Heart right ventricle (tissue), 16 donors: ENCODE measurements around the gene RNF41. TPM values are rescaled to one million over a fixed set of nuclear protein-coding genes. Genes with fewer than 3 reads are reported as not detected.
A peak's percentile ranks its signal among the peaks of the same experiment; 100 is the strongest.

ENCODE experiments used
- ATAC-seq, 8 donors: fragments of 200-7000 bp; cut with Tn5 transposase; one replicate each; pipeline ENCODE4 v1.9.1; 2020; ENCODE audit warnings: mild to moderate bottlenecking in 8 of 8, moderate library complexity in 8 of 8, moderate number of reproducible peaks in 1 of 8
- DNase-seq, 2 donors: peaks; one replicate each; pipeline ENCODE4 v3.0.0-alpha.2; 2020
- H3K27ac ChIP-seq, 10 donors: fragments of 200-600 bp; sonication (generic) in 2 of 10; one replicate each; pipeline versions ENCODE4 v1.5.0 to v1.8.0; 2020 to 2022; ENCODE audit warnings: mild to moderate bottlenecking in 3 of 10
- H3K27me3 ChIP-seq, 7 donors: fragments of 200-600 bp; one replicate each; pipeline ENCODE4 v1.8.0; 2021 to 2022; ENCODE audit warnings: mild to moderate bottlenecking in 2 of 7
- H3K36me3 ChIP-seq, 9 donors: fragments of 200-600 bp; sonication (generic) in 1 of 9; one replicate each; pipeline versions ENCODE4 v1.5.0 to v1.8.0; 2020 to 2022; ENCODE audit warnings: mild to moderate bottlenecking in 2 of 9
- H3K4me1 ChIP-seq, 9 donors: fragments of 200-600 bp; sonication (generic) in 1 of 9; one replicate each; pipeline versions ENCODE4 v1.5.0 to v1.8.0; 2020 to 2022; ENCODE audit warnings: mild to moderate bottlenecking in 4 of 9
- H3K4me3 ChIP-seq, 10 donors: fragments of 200-600 bp; sonication (generic) in 2 of 10; one replicate each; pipeline versions ENCODE4 v1.5.0 to v1.8.0; 2020 to 2022; ENCODE audit warnings: mild to moderate bottlenecking in 7 of 10, moderate library complexity in 2 of 10
- H3K9me3 ChIP-seq, 11 donors: fragments of 200-600 bp in 10 of 11; sonication (generic) in 2 of 11; one replicate each; pipeline versions ENCODE4 v1.5.0 to v1.8.0; 2013 to 2022; ENCODE audit warnings: mild to moderate bottlenecking in 2 of 11, control low read depth in 1 of 11, moderate library complexity in 1 of 11
- WGBS, 2 donors: extraction: QIAGEN DNeasy Blood & Tissue Kit; methylation state at CpG; one replicate each; pipeline ENCODE4 v1.1.7; 2013; ENCODE audit warnings: inconsistent platforms in 1 of 2; 5-methylcytosine and 5-hydroxymethylcytosine counted together
- intact Hi-C, 10 donors: fragments of 100-400 bp; cut with DNase I; formaldehyde crosslinking; loops; one replicate each; pipeline versions ENCODE4 v1.11.1 to v1.14.2; 2022
- polyA plus RNA-seq, 2 donors: library from polyadenylated mRNA; stranded (reverse); fragments of 200-250 nt; gene quantifications; one replicate each; pipeline ENCODE4 v1.2.3, GENCODE V29; 2013
- total RNA-seq, 10 donors: library from RNA; stranded (reverse); fragmentation: NEBNext Ultra II Directional in 3 of 10; extraction: Animal tissue kit (Norgen Biotek cat#: 25700) in 3 of 10; gene quantifications; one replicate each; pipeline versions ENCODE4 v1.2.1 to v1.2.4, GENCODE V29; 2021 to 2023
- TF ChIP-seq, protein P1 (sequence below), 9 donors: fragments of 200-600 bp; sonication (generic) in 2 of 9; IDR thresholded peaks; one replicate each; pipeline versions ENCODE4 v1.5.0 to v1.8.0; 2021 to 2022; ENCODE audit warnings: antibody characterized with exemption in 9 of 9, mild to moderate bottlenecking in 5 of 9, moderate library complexity in 1 of 9
- donor health status: Arrhythmogenic right ventricular cardiomyopathy.
- donor health status: ischemic (EF 13 %, LVEDD 7.1; RV severe dilation, severe dysfunction).
- donor health status: healthy with polysubstance abuse.
- donor health status: DM: no; HTN: yes; CAD: no.
- donor health status: DM: no; HTN: no; CAD: no.
- donor health status: ischemic (EF 25% LVEDD 6.9; RV normal size, moderate dysfunction).
- donor health status: ischemic (EF 25% LVEDD 5.7; RV mildly dilated, moderate dysfunction).
- donor health status: healthy.
- donor health status: DM: yes; HTN: yes; CAD: no.
- donor health status: Ischemic cardiomyopathy.
- donor health status: ischemic (EF 35%, LVEDD 5.7; RV mildly dilated, moderate dysfunction).
- donor health status: nonischemic (EF 11% LVEDD 7.7; RV severe dilation, severe dysfunction).
- donor health status: DM: yes; HTN: yes; CAD: no.
- donor health status: PGD.
- donor health status: ischemic (EF 29% LVEDD 5.4; RV normal size, mild dysfunction).
- donor health status: nonischemic (EF 23%, LVEDD 6.1; RV moderate dilation, normal function).

Gene RNF41
- total and polyA plus RNA-seq, 12 donors = 7.0 to 66.3 (median 46.2) TPM

DNA sequence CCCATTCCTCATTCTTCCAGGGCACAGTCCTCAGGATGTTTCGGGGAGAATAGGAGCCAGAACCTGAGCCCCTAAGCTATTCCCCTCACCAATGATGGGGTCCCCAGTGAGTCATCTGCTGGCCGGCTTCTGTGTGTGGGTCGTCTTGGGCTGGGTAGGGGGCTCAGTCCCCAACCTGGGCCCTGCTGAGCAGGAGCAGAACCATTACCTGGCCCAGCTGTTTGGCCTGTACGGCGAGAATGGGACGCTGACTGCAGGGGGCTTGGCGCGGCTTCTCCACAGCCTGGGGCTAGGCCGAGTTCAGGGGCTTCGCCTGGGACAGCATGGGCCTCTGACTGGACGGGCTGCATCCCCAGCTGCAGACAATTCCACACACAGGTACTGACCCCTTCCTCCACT is 9.5 kb upstream of the RNF41 start:
- H3K27ac ChIP-seq = no peak overlapping the region
- H3K36me3 ChIP-seq = peaks cover 0 to 36% (median 0%) of the 10 kb centered on the region in 9 donors
- no peaks in the 10 kb centered on the region for H3K27me3 ChIP-seq
- WGBS, 2 donors = 90 to 92% methylated on average over 11 of the region's 11 CpGs
- H3K4me1 ChIP-seq = no peaks in the 10 kb centered on the region
- ATAC-seq (peak in 2 of 8 donors; percentile 8 to 16), DNase-seq (no peak)
- TF ChIP-seq, protein P1, sequence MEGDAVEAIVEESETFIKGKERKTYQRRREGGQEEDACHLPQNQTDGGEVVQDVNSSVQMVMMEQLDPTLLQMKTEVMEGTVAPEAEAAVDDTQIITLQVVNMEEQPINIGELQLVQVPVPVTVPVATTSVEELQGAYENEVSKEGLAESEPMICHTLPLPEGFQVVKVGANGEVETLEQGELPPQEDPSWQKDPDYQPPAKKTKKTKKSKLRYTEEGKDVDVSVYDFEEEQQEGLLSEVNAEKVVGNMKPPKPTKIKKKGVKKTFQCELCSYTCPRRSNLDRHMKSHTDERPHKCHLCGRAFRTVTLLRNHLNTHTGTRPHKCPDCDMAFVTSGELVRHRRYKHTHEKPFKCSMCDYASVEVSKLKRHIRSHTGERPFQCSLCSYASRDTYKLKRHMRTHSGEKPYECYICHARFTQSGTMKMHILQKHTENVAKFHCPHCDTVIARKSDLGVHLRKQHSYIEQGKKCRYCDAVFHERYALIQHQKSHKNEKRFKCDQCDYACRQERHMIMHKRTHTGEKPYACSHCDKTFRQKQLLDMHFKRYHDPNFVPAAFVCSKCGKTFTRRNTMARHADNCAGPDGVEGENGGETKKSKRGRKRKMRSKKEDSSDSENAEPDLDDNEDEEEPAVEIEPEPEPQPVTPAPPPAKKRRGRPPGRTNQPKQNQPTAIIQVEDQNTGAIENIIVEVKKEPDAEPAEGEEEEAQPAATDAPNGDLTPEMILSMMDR (IDR thresholded peaks at IDR 0.05) = no peak
- H3K9me3 ChIP-seq = no peaks in the 10 kb centered on the region
- intact Hi-C loops = no loop called here
- no peak overlapping the region for H3K4me3 ChIP-seq

DNA sequence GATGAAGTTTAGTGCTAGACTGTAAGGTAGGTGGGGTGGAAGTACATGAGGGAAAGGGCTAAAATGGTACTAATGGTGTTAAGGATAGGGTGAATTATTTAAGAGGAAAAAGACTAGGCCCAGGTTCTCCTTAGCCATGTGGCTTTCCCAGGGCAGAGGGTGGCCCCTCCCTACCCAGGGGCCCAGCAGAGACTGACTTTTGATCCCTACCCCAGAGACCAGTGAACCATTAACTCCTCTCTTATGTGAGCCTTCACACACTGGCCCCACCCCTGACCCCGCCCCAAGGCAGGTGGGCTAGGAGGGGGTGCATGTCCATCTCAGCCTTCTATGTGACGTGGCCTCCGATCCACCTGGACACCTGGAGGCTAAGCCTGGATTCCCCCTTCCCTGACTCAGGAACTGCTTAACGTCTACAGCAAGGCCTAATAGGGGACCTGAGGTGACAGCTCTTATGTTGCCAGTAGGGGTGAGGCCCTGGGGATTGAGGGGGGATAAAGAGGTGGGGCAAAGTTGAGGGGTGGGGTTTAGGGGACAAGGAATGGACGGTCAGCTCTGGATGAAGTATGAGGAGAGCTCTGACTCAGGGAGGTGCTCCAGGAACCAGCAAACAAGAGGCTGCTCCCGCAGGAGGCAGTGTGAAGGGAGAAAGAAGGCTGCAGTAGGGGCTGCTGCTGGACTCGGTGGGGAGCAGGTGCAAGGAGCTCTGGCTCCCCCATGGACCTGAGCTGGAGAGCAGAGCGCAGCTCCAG is 8.9 kb upstream of the RNF41 start:
- intact Hi-C loops = no loop called here
- Histone ChIP-seq H3K4me1 (no peaks in the 10 kb centered on the region), H3K27me3 (no peaks in the 10 kb centered on the region), H3K27ac (no peak overlapping the region), H3K36me3 (peaks cover 0 to 38% (median 0%) of the 10 kb centered on the region in 9 donors), H3K9me3 (no peaks in the 10 kb centered on the region), H3K4me3 (no peak overlapping the region)
- DNase-seq = no peak
- 77 to 82% methylated on average over 8 of the region's 8 CpGs for WGBS, 2 donors
- ATAC-seq = no peak
- TF ChIP-seq, protein P1 (IDR thresholded peaks at IDR 0.05) = no peak

GRCh38 chr12:56229916-56230431 is 8.3 kb upstream of the RNF41 start, which contains the start of gene SLC39A5:
Gene SLC39A5, plus strand, starts transcription at chr12:56230051. Its CDS starts 1,224 bp downstream, at chr12:56231275.
- WGBS, 2 donors = 82 to 86% methylated on average over 4 of the region's 4 CpGs
- intact Hi-C loops = no loop called here
- DNase-seq = no peak
- peaks cover 0 to 6% (median 1%) of the 10 kb centered on the region in 9 donors for H3K4me1 ChIP-seq
- H3K36me3 ChIP-seq = peaks cover 0 to 40% (median 0%) of the 10 kb centered on the region in 9 donors
- TF ChIP-seq, protein P1 (IDR thresholded peaks at IDR 0.05) = no peak
- H3K9me3 ChIP-seq = no peaks in the 10 kb centered on the region
- no peak within 1 kb of the TSS for H3K27ac ChIP-seq
- no peaks in the 10 kb centered on the region for H3K27me3 ChIP-seq
- ATAC-seq = no peak
- H3K4me3 ChIP-seq = no peak within 1 kb of the TSS

GRCh38 chr12:56229082-56229481 is 7.4 kb upstream of the RNF41 start:
- H3K9me3 ChIP-seq = no peaks in the 10 kb centered on the region
- H3K36me3 ChIP-seq = peaks cover 0 to 40% (median 0%) of the 10 kb centered on the region in 9 donors
- no peak for DNase-seq
- intact Hi-C loops = no loop called here
- WGBS, 2 donors = 71 to 79% methylated on average over 7 of the region's 7 CpGs
- TF ChIP-seq, protein P1 (IDR thresholded peaks at IDR 0.05) = no peak
- no peak overlapping the region for H3K27ac ChIP-seq
- no peak for ATAC-seq
- H3K4me3 ChIP-seq = no peak overlapping the region
- H3K27me3 ChIP-seq = no peaks in the 10 kb centered on the region
- peaks cover 0 to 11% (median 7%) of the 10 kb centered on the region in 9 donors for H3K4me1 ChIP-seq
